Adrenal gland (tissue), 5 donors: ENCODE results near the gene VGLL3.

Experiments used
- CTCF ChIP-seq, 6 experiments: fragments of 450-650 bp in 4 of 6; fragments of 200-600 bp in 2 of 6; sonication (generic) in 1 of 6; IDR thresholded peaks; 1 replicate in 5 of 6; 2 replicates in 1 of 6; pipeline versions ENCODE4 v1.5.1 to v1.8.0; 2016 to 2021; ENCODE audit warnings: antibody characterized with exemption in 6 of 6, mild to moderate bottlenecking in 2 of 6, moderate library complexity in 1 of 6
- POLR2A ChIP-seq, 2 donors: fragments of 450-650 bp; IDR thresholded peaks; one replicate each; pipeline ENCODE4 v1.6.1; 2017; ENCODE audit warnings: antibody characterized with exemption in 2 of 2, mild to moderate bottlenecking in 2 of 2, moderate library complexity in 1 of 2
- donor health status: DM: no; HTN: no; CAD: no.

DNA sequence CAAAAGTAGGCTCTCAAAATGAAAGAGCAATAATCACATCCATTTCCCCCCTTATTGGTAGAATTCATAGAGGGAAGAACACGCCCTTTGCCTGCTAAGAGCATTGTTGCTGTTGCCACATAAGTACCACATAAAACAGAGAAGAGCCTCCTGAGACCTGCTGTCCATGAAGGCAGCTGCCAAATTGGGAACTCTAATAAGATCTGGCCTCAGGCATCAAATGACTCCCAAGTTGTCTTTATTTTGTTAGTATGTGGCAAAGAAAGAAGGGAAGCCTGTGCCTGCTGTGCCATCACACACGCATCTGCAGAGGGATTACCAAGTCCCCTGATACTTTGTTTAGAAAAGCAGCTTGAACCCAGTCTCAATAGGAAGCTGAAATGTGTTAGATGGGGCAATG lies 23.9 kb downstream of the VGLL3 start:
- TF ChIP-seq POLR2A (IDR thresholded peaks at IDR 0.05) (no peak), CTCF (IDR thresholded peaks at IDR 0.05) (no peak)
